CD1c-positive myeloid dendritic cell (primary cell): ENCODE measurements around the gene SPACA9.

Experiments used
- DNase-seq: peaks from one replicate; pipeline ENCODE4 v3.0.0-alpha.2; 2016; ENCODE audit errors: extremely low spot score

SPACA9 gene

GRCh38 chr9:132894346-132894745 is 15.6 kb downstream of the SPACA9 start:
- no peak for DNase-seq

GRCh38 chr9:132894862-132895835 is 16.5 kb downstream of the SPACA9 start:
- no peak for DNase-seq

GRCh38 chr9:132896264-132896663 is 17.6 kb downstream of the SPACA9 start:
- DNase-seq, result no peak

- DNase-seq, result no peak
These were observed 18.2 kb downstream of the SPACA9 start for GRCh38 chr9:132896906-132897305.

- no peak for DNase-seq
These were observed 19.4 kb downstream of the SPACA9 start for GRCh38 chr9:132898051-132898450.

GRCh38 chr9:132901858-132902831 is 23.4 kb downstream of the SPACA9 start:
- peak; percentile 90 for DNase-seq

- DNase-seq, result no peak
These were observed 25.1 kb downstream of the SPACA9 start for GRCh38 chr9:132903574-132904492.

- no peak for DNase-seq
These were observed 27.0 kb downstream of the SPACA9 start for GRCh38 chr9:132905726-132906125.

- DNase-seq, result no peak
These were observed 29.9 kb downstream of the SPACA9 start for GRCh38 chr9:132908635-132909034.

GRCh38 chr9:132909311-132909710 is 30.6 kb downstream of the SPACA9 start:
- DNase-seq, result no peak

GRCh38 chr9:132910376-132910775 is 31.7 kb downstream of the SPACA9 start:
- no peak for DNase-seq

GRCh38 chr9:132912131-132912530 is 33.4 kb downstream of the SPACA9 start:
- no peak for DNase-seq

- DNase-seq, result no peak
These were observed 36.2 kb downstream of the SPACA9 start for GRCh38 chr9:132914924-132915323.

- DNase-seq, result no peak
These were observed 41.0 kb downstream of the SPACA9 start for GRCh38 chr9:132919614-132920268.

- no peak for DNase-seq
These were observed 44.7 kb downstream of the SPACA9 start for GRCh38 chr9:132923346-132923902.

GRCh38 chr9:132927704-132928103 is 49.0 kb downstream of the SPACA9 start:
- no peak for DNase-seq

GRCh38 chr9:132931178-132931735 is 52.6 kb downstream of the SPACA9 start:
- no peak for DNase-seq

- no peak for DNase-seq
These were observed 56.3 kb downstream of the SPACA9 start for GRCh38 chr9:132935026-132935425.

GRCh38 chr9:132937463-132937901 is 58.8 kb downstream of the SPACA9 start:
- no peak for DNase-seq

GRCh38 chr9:132939169-132939568 is 60.5 kb downstream of the SPACA9 start:
- DNase-seq, result no peak
